Smooth muscle cell (in vitro differentiated cells): ENCODE data around the gene CIB4. TPM values are rescaled to one million over a fixed set of nuclear protein-coding genes. Genes with fewer than 3 reads are reported as not detected.

Source experiments
- DNase-seq: peaks from one replicate; lab custom pipeline; 2025; ENCODE audit not compliant: unreplicated experiment; lab: John Stamatoyannopoulos, UW
- H2AFZ ChIP-seq: fragments of 200-600 bp; sonication (generic); 2 replicates; pipeline ENCODE4 v1.6.0; 2016; ENCODE audit warnings: antibody characterized with exemption, low read depth, mild to moderate bottlenecking
- H3F3A ChIP-seq: fragments of 200-600 bp; sonication (generic); 2 replicates; pipeline ENCODE4 v1.6.0; 2017; ENCODE audit warnings: antibody characterized with exemption, low read depth
- H3K27ac ChIP-seq: fragments of 200-600 bp; sonication (generic); 2 replicates; pipeline ENCODE4 v1.5.1; 2016; ENCODE audit warnings: low read depth, mild to moderate bottlenecking
- H3K27me3 ChIP-seq: fragments of 200-600 bp; sonication (generic); 2 replicates; pipeline ENCODE4 v1.6.1; 2016; ENCODE audit warnings: low read depth, mild to moderate bottlenecking
- H3K36me3 ChIP-seq: fragments of 200-600 bp; sonication (generic); 2 replicates; pipeline ENCODE4 v1.5.1; 2016; ENCODE audit warnings: low read depth
- H3K4me1 ChIP-seq: fragments of 200-600 bp; sonication (generic); 2 replicates; pipeline ENCODE4 v1.5.1; 2016; ENCODE audit warnings: low read depth
- H3K4me2 ChIP-seq: fragments of 200-600 bp; sonication (generic); 2 replicates; pipeline ENCODE4 v1.6.0; 2016; ENCODE audit warnings: mild to moderate bottlenecking
- H3K4me3 ChIP-seq: fragments of 200-600 bp; sonication (generic); 2 replicates; pipeline ENCODE4 v1.5.1; 2016; ENCODE audit warnings: mild to moderate bottlenecking
- H3K79me2 ChIP-seq: fragments of 200-600 bp; sonication (generic); 2 replicates; pipeline ENCODE4 v1.6.0; 2016; ENCODE audit warnings: low read depth, mild to moderate bottlenecking
- H3K9ac ChIP-seq: fragments of 200-600 bp; sonication (generic); 2 replicates; pipeline ENCODE4 v1.6.0; 2016; ENCODE audit warnings: low read depth
- H3K9me3 ChIP-seq: fragments of 200-600 bp; sonication (generic); replicated peaks from 2 replicates; pipeline ENCODE4 v1.5.1; 2016; ENCODE audit warnings: low read depth
- H4K20me1 ChIP-seq: fragments of 200-600 bp; sonication (generic); 2 replicates; pipeline ENCODE4 v1.6.0; 2016; ENCODE audit warnings: low read depth
- WGBS: methylation state at CpG from one replicate; pipeline ENCODE4 v1.1.7; 2016; ENCODE audit warnings: low lambda C conversion rate; 5-methylcytosine and 5-hydroxymethylcytosine counted together
- polyA plus RNA-seq: library from polyadenylated mRNA; unstranded; fragments of >200 nt; fragmentation: Nextera tagmentation; extraction: Ambion mirVana; gene quantifications from 2 replicates; pipeline ENCODE4 v1.2.1, GENCODE V29; 2016
- total RNA-seq: library from RNA; depleted of rRNA; stranded (reverse); fragments of >200 nt; gene quantifications from 2 replicates; pipeline ENCODE4 v1.2.3, GENCODE V29; 2014
- TF ChIP-seq, protein P1 (sequence below): fragments of 200-600 bp; sonication (generic); IDR thresholded peaks from 2 replicates; pipeline ENCODE4 v1.5.1; 2017; ENCODE audit warnings: borderline replicate concordance, mild to moderate bottlenecking, antibody characterized with exemption; ENCODE audit not compliant: insufficient read depth, poor library complexity, severe bottlenecking

CIB4 gene
- total and polyA plus RNA-seq, 2 experiments from 2014 or later: not detected

DNA sequence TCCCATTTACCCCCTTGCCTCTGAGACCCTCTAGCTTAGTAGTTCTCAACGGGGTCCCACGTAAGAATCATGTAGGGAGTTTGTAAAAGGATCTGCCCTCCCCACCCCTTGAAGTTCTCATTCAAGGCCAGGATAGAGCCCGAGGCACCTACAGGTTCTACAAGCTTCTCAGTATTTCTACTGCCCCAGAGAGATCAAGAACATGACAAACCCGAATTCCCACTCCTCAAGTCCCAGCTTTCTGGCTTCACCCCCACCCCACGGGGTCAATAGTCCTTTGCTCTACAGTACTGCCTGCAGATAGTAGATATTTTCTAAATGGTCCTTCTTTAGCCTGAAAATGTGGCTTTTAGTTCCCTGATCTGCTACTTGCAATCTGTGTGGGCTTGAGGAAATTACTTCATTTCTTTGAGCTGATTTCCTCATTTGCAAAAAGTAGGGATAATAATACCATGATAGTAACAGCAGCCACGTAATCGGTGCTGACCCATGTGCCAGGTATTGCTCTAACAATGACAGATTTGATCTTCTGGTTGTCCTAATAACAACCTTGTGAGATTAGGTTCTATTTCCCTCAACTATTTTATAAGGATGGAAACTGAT, 7.1 kb downstream of the CIB4 start:
- Histone ChIP-seq H3K4me3 (no peak overlapping the region), H3K27ac (no peak overlapping the region), H3K9ac (no peak overlapping the region), H2AFZ (no peak overlapping the region), H3F3A (no peaks in the 10 kb centered on the region), H3K4me1 (no peaks in the 10 kb centered on the region), H3K27me3 (no peaks in the 10 kb centered on the region), H3K36me3 (no peaks in the 10 kb centered on the region), H4K20me1 (no peaks in the 10 kb centered on the region), H3K79me2 (no peaks in the 10 kb centered on the region), H3K4me2 (no peak overlapping the region), H3K9me3 (no peaks in the 10 kb centered on the region)
- TF ChIP-seq, protein P1, sequence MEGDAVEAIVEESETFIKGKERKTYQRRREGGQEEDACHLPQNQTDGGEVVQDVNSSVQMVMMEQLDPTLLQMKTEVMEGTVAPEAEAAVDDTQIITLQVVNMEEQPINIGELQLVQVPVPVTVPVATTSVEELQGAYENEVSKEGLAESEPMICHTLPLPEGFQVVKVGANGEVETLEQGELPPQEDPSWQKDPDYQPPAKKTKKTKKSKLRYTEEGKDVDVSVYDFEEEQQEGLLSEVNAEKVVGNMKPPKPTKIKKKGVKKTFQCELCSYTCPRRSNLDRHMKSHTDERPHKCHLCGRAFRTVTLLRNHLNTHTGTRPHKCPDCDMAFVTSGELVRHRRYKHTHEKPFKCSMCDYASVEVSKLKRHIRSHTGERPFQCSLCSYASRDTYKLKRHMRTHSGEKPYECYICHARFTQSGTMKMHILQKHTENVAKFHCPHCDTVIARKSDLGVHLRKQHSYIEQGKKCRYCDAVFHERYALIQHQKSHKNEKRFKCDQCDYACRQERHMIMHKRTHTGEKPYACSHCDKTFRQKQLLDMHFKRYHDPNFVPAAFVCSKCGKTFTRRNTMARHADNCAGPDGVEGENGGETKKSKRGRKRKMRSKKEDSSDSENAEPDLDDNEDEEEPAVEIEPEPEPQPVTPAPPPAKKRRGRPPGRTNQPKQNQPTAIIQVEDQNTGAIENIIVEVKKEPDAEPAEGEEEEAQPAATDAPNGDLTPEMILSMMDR: no peak
- 82% methylated on average over 7 of the region's 7 CpGs for WGBS
- DNase-seq: no peak

DNA sequence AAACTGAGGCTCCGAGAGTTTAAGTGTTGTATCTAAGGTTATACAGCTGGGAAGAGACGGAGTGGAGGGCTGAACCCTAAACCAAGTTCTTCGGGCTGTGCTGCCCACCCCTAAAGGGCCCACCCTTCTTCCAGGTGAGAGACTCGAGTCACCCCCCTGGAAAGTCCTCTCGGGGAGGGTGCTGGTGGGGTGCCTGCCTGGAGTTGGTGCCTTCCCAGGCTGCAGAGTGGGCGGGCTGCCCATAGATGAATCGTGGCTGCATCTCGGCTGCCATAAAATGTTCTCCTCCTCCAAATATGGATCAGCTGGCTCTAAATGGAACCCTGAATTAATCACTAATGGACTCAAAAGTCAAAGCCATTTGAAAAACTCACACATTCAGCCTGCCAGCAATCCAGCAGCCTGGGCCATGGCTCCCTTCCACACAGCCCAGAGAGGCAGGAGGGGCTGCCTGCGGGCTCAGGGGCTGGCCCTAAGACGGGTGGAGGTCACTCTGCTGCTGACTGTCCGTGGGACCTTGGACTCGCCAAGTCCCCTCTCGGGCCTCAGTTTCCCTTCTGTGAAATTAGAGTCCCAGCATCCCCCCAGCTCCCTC, 7.7 kb downstream of the CIB4 start:
- H3K4me3 ChIP-seq: no peak overlapping the region
- no peak for DNase-seq
- no peak overlapping the region for H3K4me2 ChIP-seq
- no peaks in the 10 kb centered on the region for H3F3A ChIP-seq
- TF ChIP-seq, protein P1: no peak
- no peaks in the 10 kb centered on the region for H3K27me3 ChIP-seq
- no peaks in the 10 kb centered on the region for H3K9me3 ChIP-seq
- no peak overlapping the region for H2AFZ ChIP-seq
- no peaks in the 10 kb centered on the region for H3K36me3 ChIP-seq
- 89% methylated on average over 12 of the region's 13 CpGs for WGBS
- H3K27ac ChIP-seq: no peak overlapping the region
- no peaks in the 10 kb centered on the region for H3K4me1 ChIP-seq
- no peaks in the 10 kb centered on the region for H3K79me2 ChIP-seq
- H3K9ac ChIP-seq: no peak overlapping the region
- no peaks in the 10 kb centered on the region for H4K20me1 ChIP-seq

DNA sequence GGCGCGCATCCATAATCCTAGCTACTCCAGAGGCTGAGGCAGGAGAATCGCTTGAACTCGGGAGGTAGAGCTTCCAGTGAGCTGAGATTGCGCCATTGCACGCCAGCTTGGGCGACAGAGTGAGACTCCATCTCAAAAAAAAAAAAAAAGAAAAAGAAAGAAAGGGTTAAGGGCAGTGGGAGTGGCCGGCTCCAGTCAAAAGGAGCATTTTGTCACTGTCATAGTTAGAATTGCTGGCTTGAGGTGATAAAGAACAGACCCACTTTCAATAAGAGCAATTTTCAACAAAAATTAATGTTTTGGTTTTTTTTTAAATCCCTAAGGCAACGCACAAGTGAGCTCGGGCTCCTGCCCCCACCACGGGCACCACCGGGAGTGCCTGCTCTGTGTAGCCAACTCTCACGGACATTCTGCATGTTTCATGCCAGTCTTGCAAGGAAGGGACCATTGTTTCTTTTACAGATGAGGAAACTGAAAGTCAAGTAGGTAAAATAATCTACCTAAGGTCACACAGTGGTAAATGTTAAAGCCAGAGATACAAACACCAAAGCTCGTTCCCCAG, 8.5 kb downstream of the CIB4 start:
- 86% methylated on average over 14 of the region's 14 CpGs for WGBS
- H4K20me1 ChIP-seq: no peaks in the 10 kb centered on the region
- no peak overlapping the region for H3K9ac ChIP-seq
- no peaks in the 10 kb centered on the region for H3F3A ChIP-seq
- DNase-seq: no peak
- H3K4me3 ChIP-seq: no peak overlapping the region
- no peaks in the 10 kb centered on the region for H3K9me3 ChIP-seq
- no peak overlapping the region for H2AFZ ChIP-seq
- no peak overlapping the region for H3K4me2 ChIP-seq
- H3K4me1 ChIP-seq: no peaks in the 10 kb centered on the region
- TF ChIP-seq, protein P1: no peak
- no peaks in the 10 kb centered on the region for H3K27me3 ChIP-seq
- H3K27ac ChIP-seq: no peak overlapping the region
- H3K36me3 ChIP-seq: no peaks in the 10 kb centered on the region
- no peaks in the 10 kb centered on the region for H3K79me2 ChIP-seq
